Naive B cell (primary cell): ENCODE data around the gene PBX1. TPM values are rescaled to one million over a fixed set of nuclear protein-coding genes. Genes with fewer than 3 reads are reported as not detected.
A peak's percentile ranks its signal among the peaks of the same experiment; 100 is the strongest.

Experiments used
- ATAC-seq, 2 donors: fragments of 150-1000 bp; cut with Tn5 transposase; 2 replicates each; pipeline ENCODE4 v1.10.0; 2021; ENCODE audit warnings: low read depth in 2 of 2, mild to moderate bottlenecking in 2 of 2, moderate library complexity in 2 of 2
- DNase-seq: peaks from one replicate; pipeline ENCODE4 v3.0.0; 2022
- H3K27ac Mint-ChIP-seq, 6 donors: one replicate each; pipeline ENCODE4 v1.8.0; 2020 to 2022; ENCODE audit warnings: mild to moderate bottlenecking in 6 of 6, mixed read lengths in 6 of 6, moderate library complexity in 5 of 6, inconsistent platforms in 2 of 6
- H3K27me3 Mint-ChIP-seq, 3 donors: one replicate each; pipeline ENCODE4 v1.8.0; 2021 to 2022; ENCODE audit warnings: mixed read lengths in 3 of 3, mild to moderate bottlenecking in 1 of 3
- H3K36me3 Mint-ChIP-seq, 2 donors: one replicate each; pipeline ENCODE4 v1.8.0; 2020 to 2022; ENCODE audit warnings: mixed read lengths in 2 of 2, inconsistent platforms in 1 of 2, mild to moderate bottlenecking in 1 of 2
- H3K4me1 Mint-ChIP-seq, 3 donors: one replicate each; pipeline ENCODE4 v1.8.0; 2020 to 2022; ENCODE audit warnings: mixed read lengths in 3 of 3, inconsistent platforms in 1 of 3, mild to moderate bottlenecking in 1 of 3, moderate library complexity in 1 of 3
- H3K4me3 Mint-ChIP-seq, 8 donors: one replicate each; pipeline ENCODE4 v1.8.0; 2020 to 2022; ENCODE audit warnings: mild to moderate bottlenecking in 8 of 8, mixed read lengths in 8 of 8, moderate library complexity in 8 of 8, inconsistent platforms in 2 of 8
- H3K9me3 Mint-ChIP-seq, 7 donors: one replicate each; pipeline ENCODE4 v1.8.0; 2020 to 2022; ENCODE audit warnings: mixed read lengths in 7 of 7, mild to moderate bottlenecking in 5 of 7, inconsistent platforms in 2 of 7, moderate library complexity in 1 of 7
- polyA plus RNA-seq, 6 donors: library from polyadenylated mRNA; unstranded; fragments of 300-500 nt; fragmentation: Illumina TruSeq; gene quantifications; one replicate each; pipeline ENCODE4 v1.2.3, GENCODE V29; 2021; ENCODE audit warnings: low read depth in 6 of 6

Gene PBX1
- polyA plus RNA-seq, 6 donors from 2014 or later = 0.04 to 0.70 (median 0.33) TPM; not detected in 1

DNA sequence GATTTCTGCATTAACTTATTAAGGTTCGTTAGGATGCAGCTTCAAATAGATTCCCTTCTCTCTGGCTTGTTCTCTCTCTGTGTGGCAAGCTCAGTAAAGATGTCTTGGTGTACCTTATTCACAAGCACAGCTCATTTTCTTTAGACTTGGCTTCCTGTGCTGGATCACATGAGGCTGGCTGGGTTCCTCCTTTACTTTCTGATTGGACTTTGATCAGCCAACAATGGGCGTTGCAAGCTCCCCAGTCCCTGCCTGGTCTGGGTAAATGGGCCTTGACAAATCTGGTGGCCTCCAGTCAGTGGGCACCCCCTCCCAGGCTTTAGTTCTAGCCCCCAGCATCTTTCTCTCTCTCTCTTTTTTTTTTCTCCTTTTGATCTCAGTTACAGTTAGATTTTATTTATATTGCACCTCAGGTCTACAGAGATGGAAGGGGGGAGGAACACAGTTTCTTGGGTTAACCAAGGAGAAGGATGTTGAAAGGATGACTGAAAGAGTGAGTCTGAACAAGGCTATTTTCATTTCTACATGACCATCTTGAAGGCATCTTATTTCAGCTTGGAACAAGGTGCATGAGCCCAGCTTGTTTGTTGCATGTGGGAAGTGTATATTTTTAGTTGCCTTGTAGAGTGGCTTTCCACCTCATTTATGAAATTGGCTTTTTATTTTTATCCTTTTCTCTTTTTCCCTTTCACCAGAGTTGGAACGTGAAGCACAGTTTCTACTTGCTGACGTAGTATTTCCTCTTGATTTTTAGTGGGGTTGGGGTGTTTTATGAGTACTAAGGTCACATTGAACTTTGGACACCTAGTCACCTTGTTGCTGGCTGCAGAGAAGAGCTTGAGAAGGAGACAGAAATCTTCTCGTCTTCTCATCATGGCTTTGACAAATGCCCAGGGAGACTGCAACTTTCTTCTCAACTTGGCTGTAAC lies 77.1 kb downstream of the PBX1 start:
- no peak overlapping the region for H3K4me3 Mint-ChIP-seq
- peaks cover 0 to 3% (median 0%) of the 10 kb centered on the region in 7 donors for H3K9me3 Mint-ChIP-seq
- no peaks in the 10 kb centered on the region for H3K4me1 Mint-ChIP-seq
- H3K36me3 Mint-ChIP-seq = no peaks in the 10 kb centered on the region
- H3K27ac Mint-ChIP-seq = no peak overlapping the region
- DNase-seq = no peak
- ATAC-seq = no peak
- no peaks in the 10 kb centered on the region for H3K27me3 Mint-ChIP-seq

DNA sequence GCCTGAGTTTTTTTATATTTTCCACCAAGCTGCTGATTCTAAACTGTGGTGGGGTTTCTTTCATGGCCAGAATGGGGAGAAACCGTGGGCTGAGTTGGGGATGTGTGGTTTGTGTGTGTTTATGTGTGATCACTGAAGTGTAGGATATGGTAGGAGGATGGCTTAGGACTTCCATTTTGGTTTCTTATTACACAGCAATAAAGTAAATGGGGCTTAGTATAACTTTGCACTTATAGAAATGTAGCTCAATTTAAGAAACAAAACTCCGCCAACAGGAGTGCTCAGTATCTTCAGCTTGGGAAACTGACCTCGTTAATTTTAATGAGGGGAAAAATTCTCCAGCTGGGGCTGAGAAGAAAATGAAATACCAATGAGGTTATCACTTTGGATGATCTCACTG lies 77.8 kb downstream of the PBX1 start:
- H3K27ac Mint-ChIP-seq = no peak overlapping the region
- no peaks in the 10 kb centered on the region for H3K36me3 Mint-ChIP-seq
- H3K4me3 Mint-ChIP-seq = no peak overlapping the region
- H3K27me3 Mint-ChIP-seq = no peaks in the 10 kb centered on the region
- no peak for DNase-seq
- H3K4me1 Mint-ChIP-seq = no peaks in the 10 kb centered on the region
- H3K9me3 Mint-ChIP-seq = peaks cover 0 to 3% (median 0%) of the 10 kb centered on the region in 7 donors
- no peak for ATAC-seq

DNA sequence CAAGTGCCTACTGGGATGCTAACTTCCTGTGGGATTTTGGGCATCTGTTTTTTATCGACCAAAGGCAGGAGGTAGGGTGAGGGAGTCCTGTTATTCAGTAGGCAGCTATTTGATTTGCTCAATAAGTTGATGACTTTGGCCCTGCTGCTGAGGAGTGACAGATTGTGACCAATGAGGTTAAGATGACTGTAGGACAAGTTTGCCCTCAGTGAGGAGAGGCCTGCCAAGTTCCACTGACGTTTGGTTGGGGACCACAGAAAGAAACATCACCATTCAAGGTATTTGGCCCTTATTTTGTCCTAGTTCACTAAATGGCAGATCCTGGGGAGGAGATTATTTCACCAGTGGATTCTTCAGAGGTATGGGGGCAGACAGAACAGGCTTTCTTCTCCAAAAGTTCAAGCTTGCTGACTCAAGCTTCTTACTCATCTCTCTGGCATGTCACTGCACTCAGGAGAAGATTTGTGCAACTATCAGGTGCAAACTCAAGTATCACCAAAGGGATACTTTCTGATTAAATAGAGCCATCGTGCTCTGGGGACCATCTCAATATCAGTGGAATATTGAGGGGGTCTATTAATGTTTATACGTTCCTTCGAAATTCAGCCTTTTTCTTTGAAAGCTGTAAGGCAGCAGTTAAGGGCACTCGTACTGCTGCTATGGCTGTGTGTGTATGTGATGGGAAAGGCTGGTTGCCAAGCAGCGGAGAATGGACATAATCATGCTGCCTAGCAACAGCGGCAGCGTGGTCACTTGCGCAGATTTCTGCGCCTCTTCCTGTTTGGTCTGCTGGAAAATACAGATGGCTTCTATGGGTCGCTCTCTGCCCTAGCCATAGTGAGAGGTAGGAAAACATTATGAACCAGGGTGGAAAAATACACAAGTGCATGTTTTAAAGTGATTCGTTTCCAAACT lies 78.7 kb downstream of the PBX1 start:
- no peaks in the 10 kb centered on the region for H3K36me3 Mint-ChIP-seq
- H3K4me3 Mint-ChIP-seq = no peak overlapping the region
- H3K27ac Mint-ChIP-seq = no peak overlapping the region
- H3K9me3 Mint-ChIP-seq = peaks cover 0 to 3% (median 0%) of the 10 kb centered on the region in 7 donors
- H3K4me1 Mint-ChIP-seq = no peaks in the 10 kb centered on the region
- DNase-seq (no peak), ATAC-seq (no peak)
- H3K27me3 Mint-ChIP-seq = no peaks in the 10 kb centered on the region

DNA sequence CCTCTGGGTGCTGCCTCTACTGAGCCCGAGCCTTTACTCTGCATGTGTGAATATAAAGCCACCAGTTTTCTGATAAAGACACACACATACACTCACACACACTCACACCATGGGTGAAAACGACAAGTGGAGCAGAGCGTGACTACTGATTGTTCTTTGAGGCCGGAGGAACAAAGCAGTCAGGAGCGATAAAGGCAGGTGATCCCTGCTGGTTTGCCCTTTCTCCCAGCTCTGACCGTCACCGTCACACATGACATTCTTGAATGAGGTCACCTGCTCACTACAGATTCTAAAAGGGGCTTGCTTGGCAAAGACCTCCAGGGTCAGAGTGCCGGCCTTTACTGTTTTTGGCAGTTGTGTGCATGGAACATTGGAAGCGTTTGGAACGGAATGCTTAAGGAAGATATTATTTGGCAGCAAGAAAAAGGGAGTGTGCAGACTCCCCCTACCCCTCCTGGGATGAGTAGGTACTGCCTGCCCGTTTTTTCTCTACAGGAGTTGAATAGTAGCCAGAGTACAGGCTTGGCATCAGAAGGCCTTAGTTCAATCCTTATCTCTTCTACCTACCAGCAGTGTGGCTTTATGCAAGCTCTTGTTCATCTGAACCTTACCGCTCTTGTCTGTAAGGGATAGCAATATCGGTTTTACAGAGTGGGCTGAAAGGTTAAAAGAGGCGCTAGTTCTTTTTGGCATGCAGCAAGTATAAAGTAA lies 79.7 kb downstream of the PBX1 start:
- ATAC-seq = no peak
- H3K4me3 Mint-ChIP-seq = no peak overlapping the region
- no peak for DNase-seq
- H3K27ac Mint-ChIP-seq = no peak overlapping the region
- no peaks in the 10 kb centered on the region for H3K27me3 Mint-ChIP-seq
- H3K4me1 Mint-ChIP-seq = no peaks in the 10 kb centered on the region
- H3K36me3 Mint-ChIP-seq = no peaks in the 10 kb centered on the region
- peaks cover 0 to 3% (median 0%) of the 10 kb centered on the region in 7 donors for H3K9me3 Mint-ChIP-seq

DNA sequence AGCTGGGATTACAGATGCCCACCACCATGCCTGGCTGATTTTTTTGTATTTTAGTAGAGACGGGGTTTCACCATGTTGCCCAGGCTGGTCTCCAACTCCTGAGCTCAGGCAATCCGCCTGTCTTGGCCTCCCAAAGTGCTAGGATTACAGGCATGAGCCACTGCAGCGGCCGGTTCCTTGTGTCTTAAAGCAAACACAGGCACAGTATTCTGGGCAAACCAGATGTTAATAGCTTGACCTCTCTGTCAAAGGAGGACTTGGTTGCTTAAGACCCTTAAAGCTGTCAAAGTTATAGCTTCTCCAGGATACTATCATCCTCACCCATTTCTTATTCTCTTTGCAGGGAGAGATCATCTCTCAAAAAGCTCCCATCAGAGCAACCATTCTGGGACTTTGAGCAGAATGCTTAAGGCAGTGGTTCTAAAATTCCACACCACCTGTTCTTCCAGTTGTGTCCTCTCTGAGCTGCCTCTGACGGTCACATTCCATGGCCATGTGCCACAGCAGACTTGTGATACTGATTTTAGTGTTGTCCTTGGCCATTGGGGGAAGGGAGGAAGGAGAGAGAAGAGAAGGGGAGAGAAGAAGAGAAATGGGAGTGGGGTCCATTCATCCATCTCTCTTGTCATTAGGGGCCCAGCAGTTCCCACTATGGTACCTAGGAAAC lies 81.8 kb downstream of the PBX1 start:
- peak overlapping the region in 1 of 6 donors; percentile 37 for H3K27ac Mint-ChIP-seq
- ATAC-seq (no peak), DNase-seq (no peak)
- H3K4me3 Mint-ChIP-seq = no peak overlapping the region
- peaks cover 0 to 6% (median 4%) of the 10 kb centered on the region in 3 donors for H3K27me3 Mint-ChIP-seq
- no peaks in the 10 kb centered on the region for H3K4me1 Mint-ChIP-seq
- peaks cover 0 to 3% (median 0%) of the 10 kb centered on the region in 7 donors for H3K9me3 Mint-ChIP-seq
- H3K36me3 Mint-ChIP-seq = no peaks in the 10 kb centered on the region

DNA sequence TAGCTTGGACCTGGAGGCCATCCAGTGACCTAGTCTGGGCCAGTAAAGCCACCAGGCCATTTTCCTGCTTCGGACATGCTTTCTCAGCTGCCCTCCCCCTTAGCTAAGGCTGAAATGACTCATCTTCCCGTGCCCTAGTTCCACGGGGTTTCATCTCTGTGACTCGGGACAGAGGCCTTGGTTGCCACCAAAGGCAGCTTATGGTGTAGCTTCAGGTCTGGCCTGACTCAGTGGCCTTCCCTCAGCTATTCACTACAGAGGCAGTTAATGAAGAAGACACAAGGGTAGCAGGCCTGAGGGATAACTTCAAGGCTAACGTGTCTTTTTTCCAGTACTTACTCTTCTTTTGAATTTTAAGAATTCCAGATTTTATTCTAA lies 82.4 kb downstream of the PBX1 start:
- Mint-ChIP-seq H3K4me1 (no peaks in the 10 kb centered on the region), H3K9me3 (peaks cover 0 to 3% (median 0%) of the 10 kb centered on the region in 7 donors), H3K4me3 (no peak overlapping the region), H3K27ac (no peak overlapping the region), H3K27me3 (peaks cover 0 to 6% (median 4%) of the 10 kb centered on the region in 3 donors), H3K36me3 (no peaks in the 10 kb centered on the region)
- ATAC-seq (no peak), DNase-seq (no peak)

DNA sequence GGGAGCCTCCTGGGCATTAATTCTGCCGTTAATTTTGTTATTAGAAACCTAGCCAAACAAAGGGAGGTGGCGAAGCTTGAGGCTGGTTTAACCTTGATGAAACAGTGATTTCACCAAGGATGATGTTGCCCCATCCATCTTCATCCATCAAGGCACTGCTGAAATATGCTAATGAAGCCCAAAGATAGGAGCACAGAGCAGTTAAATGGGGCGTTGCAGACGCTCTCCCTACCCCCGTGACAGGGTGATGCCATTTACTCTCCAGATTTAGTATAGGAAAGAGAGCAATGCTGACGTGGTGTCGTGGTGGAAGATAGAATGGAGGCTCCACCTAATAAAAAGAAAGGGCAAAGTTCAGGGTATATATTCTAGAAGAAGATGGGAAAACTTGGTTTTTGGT lies 84.0 kb downstream of the PBX1 start:
- Mint-ChIP-seq H3K4me1 (no peaks in the 10 kb centered on the region), H3K36me3 (no peaks in the 10 kb centered on the region), H3K27me3 (peaks cover 0 to 6% (median 4%) of the 10 kb centered on the region in 3 donors), H3K9me3 (peaks cover 0 to 3% (median 0%) of the 10 kb centered on the region in 7 donors), H3K27ac (no peak overlapping the region), H3K4me3 (no peak overlapping the region)
- no peak for ATAC-seq
- DNase-seq = no peak

DNA sequence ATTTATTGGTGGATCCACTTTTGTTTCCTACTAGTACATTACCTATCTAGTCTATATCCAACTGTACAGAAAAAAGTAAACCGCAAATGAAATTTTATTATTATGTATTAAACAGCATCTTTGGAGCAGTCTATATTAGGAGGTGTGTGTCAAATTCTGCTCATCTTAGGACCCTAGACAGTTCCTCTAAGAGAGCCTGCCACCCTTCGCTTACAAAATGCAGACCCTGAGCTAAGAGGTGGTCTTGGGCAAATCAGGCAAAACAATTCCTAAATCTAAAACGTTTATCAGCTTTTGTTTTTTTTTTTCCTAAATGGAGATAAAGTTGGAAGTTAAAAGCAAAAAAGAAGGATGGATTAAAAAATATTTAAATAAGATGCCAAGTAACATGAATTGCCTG lies 85.3 kb downstream of the PBX1 start:
- no peak for DNase-seq
- no peaks in the 10 kb centered on the region for H3K4me1 Mint-ChIP-seq
- H3K27me3 Mint-ChIP-seq = peaks cover 0 to 10% (median 9%) of the 10 kb centered on the region in 3 donors
- ATAC-seq = no peak
- H3K4me3 Mint-ChIP-seq = no peak overlapping the region
- no peaks in the 10 kb centered on the region for H3K36me3 Mint-ChIP-seq
- H3K9me3 Mint-ChIP-seq = peaks cover 0 to 3% (median 0%) of the 10 kb centered on the region in 7 donors
- no peak overlapping the region for H3K27ac Mint-ChIP-seq

DNA sequence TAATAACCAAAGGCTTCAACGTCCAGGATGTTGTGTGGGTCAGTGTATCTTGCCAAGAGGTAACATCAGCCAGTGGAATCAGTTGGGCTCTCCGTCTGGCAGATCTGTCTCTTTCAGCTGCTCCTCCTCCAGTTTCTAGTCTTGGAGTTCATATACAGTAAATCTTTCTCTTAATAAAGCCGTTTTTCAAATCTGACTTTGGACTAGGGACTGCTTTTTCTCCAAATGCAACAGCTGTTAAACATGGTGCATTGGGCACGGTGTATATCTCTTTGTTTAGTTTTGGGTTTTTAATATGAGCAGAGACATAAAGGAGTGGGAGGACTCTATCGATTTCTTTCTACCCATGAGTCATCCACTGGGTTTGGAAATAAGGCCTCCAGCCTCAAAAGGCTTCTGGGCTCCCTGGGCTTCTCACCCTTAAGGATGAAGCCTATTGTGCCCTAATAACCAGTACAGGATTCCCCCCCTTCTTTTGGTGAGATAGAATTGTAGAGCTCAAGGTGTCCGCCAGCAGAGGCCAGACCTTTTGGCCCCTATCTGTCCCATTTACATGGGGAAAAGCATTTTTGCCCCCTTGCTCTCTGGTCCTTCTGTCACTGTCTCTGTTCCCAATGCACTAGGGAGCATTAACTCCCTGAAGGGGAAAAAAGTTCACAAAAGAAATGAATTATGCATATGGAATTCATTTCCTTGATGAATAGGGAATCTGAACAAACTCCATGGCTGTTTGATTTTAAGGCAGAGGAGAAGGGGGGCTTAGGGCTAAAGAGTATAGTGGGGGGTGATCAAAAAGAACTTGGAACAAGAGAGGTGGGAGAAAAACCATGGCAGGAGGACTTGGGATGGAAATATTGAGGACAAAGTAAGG lies 86.0 kb downstream of the PBX1 start:
- Mint-ChIP-seq H3K9me3 (peaks cover 0 to 3% (median 0%) of the 10 kb centered on the region in 7 donors), H3K4me1 (no peaks in the 10 kb centered on the region), H3K36me3 (no peaks in the 10 kb centered on the region), H3K27ac (no peak overlapping the region), H3K4me3 (no peak overlapping the region), H3K27me3 (peaks cover 0 to 10% (median 9%) of the 10 kb centered on the region in 3 donors)
- ATAC-seq (no peak), DNase-seq (no peak)

DNA sequence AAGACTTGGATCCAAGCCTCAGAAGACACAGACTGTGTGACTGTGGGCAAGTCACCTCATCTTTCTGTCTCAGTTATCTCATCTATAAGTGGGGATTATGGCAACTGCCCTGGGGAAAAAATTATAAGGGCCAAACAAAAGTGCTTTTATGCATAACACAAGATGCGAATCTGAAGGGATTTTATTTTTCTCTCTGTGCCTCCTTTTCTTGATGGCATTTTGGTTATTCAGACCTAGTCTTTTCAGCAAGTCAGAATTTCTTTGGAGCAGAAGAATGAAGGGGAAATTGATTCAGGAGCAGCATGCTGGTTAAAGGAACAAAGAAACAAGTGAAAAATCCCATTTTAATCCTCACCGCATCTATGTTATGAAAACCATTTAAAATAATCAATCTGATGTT lies 86.9 kb downstream of the PBX1 start:
- no peaks in the 10 kb centered on the region for H3K4me1 Mint-ChIP-seq
- no peak overlapping the region for H3K4me3 Mint-ChIP-seq
- peaks cover 0 to 3% (median 0%) of the 10 kb centered on the region in 7 donors for H3K9me3 Mint-ChIP-seq
- no peak overlapping the region for H3K27ac Mint-ChIP-seq
- no peak for ATAC-seq
- H3K27me3 Mint-ChIP-seq = peaks cover 0 to 17% (median 9%) of the 10 kb centered on the region in 3 donors
- no peaks in the 10 kb centered on the region for H3K36me3 Mint-ChIP-seq
- no peak for DNase-seq

DNA sequence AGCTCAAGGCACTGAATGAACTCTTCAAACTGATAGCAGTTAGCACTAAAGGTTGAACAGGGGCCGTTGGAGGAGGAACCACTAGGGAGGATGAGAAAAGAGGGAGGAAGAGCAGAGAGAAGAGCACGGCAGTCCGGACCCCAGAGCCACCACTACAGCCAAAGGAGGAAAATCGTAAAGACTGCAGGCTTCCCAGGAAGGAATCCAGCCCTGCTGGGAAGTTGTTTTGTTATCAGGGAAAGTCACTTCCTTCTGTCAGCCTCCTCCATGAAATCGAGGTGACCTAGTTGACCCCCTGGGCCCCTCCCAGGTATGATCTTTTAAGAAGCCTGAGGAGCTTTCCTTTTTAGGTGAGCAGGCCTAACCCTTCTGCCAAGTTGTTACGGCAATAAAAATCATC lies 88.2 kb downstream of the PBX1 start:
- DNase-seq = no peak

DNA sequence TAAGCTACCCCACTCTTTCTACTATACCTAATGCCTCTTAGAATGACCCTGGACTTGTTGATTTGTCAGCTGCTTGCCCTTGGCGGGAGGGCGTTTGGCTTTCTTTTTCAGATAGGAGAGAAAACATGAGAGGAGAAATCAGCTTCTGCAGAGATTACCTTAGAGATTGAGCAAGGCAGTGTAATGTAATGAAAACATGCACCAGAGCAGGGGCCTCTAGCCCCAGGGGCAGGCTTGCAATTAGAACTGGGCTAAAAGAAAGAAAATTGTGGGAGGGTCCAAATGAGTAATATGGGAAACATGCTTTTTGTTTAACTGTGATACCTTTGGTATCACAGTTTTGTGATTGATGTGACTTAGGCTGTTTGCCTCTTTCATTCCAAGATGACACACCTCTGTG lies 89.7 kb downstream of the PBX1 start:
- no peak overlapping the region for H3K27ac Mint-ChIP-seq
- no peaks in the 10 kb centered on the region for H3K36me3 Mint-ChIP-seq
- DNase-seq (no peak), ATAC-seq (no peak)
- H3K4me3 Mint-ChIP-seq = no peak overlapping the region
- H3K9me3 Mint-ChIP-seq = peaks cover 0 to 4% (median 0%) of the 10 kb centered on the region in 7 donors
- H3K4me1 Mint-ChIP-seq = peaks cover 0 to 10% (median 5%) of the 10 kb centered on the region in 3 donors
- peaks cover 10 to 32% (median 12%) of the 10 kb centered on the region in 3 donors for H3K27me3 Mint-ChIP-seq

More for the DNA sequence above, 88.2 kb downstream of the PBX1 start:
- H3K4me3 Mint-ChIP-seq = no peak overlapping the region
- peaks cover 10 to 30% (median 12%) of the 10 kb centered on the region in 3 donors for H3K27me3 Mint-ChIP-seq
- no peak overlapping the region for H3K27ac Mint-ChIP-seq
- peaks cover 0 to 4% (median 0%) of the 10 kb centered on the region in 7 donors for H3K9me3 Mint-ChIP-seq
- peaks cover 0 to 10% (median 5%) of the 10 kb centered on the region in 3 donors for H3K4me1 Mint-ChIP-seq
- ATAC-seq = no peak
- H3K36me3 Mint-ChIP-seq = no peaks in the 10 kb centered on the region
